Measurements from ENCODE around the gene RAPGEF5. TPM values are rescaled to one million over a fixed set of nuclear protein-coding genes. Genes with fewer than 3 reads are reported as not detected.

Gene RAPGEF5
- polyA plus RNA-seq, 1 of the 3 experiments (the other 2 are of a cell fraction), result 1.2 TPM

DNA sequence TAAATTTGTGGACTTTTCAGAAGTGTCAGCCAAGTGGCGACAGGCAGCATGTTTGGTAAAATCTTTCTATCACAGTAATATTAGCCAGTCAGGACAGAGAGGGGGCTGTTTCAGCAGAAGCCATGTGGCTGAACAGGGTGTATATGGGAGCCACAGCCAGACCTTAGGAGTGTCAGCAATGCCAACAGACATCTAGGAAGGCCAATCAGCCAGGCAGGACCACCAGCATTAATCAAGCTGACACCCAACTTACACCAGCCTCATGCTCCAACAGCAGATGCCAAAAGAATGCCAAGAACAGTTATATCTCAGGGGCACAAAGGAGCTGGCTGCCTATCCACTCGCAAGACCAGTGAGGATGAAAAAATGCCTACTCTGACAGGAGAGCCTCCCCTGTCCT lies 54.8 kb downstream of the RAPGEF5 start:
- no peak overlapping the region for H3K4me2 ChIP-seq
- H3K27me3 ChIP-seq (ENCODE audit: insufficient read depth), result no peaks in the 10 kb centered on the region
- peaks cover 6 to 9% of the 10 kb centered on the region in 2 experiments; a peak in 2 of 4 replicates for H3K4me1 ChIP-seq (ENCODE audit: control insufficient read depth in 1 of 2, insufficient read depth in 2 of 2, low read depth in 1 of 2, low read length in 1 of 2)
- H3K79me2 ChIP-seq (ENCODE audit: insufficient read depth), result no peaks in the 10 kb centered on the region
- H4K20me1 ChIP-seq (ENCODE audit: insufficient read depth), result no peaks in the 10 kb centered on the region
- H3K9me3 ChIP-seq, result peaks cover 3% of the 10 kb centered on the region
- no peaks in the 10 kb centered on the region for H3K9me2 ChIP-seq
- no peak for DNase-seq
- no peak overlapping the region for H3K27ac ChIP-seq (ENCODE audit: low read depth in 2 of 2, low read length in 1 of 2)
- no peaks in the 10 kb centered on the region for H3F3A ChIP-seq (replicated peaks; ENCODE audit: insufficient read depth)
- CTCF ChIA-PET, result interaction anchor here (1.0 to 1.8 kb wide), 5 partner anchors 9 to 192 kb away, joined by 3 to 7 read pairs (median 4); no protein-coding TSS in a partner anchor
- no peak overlapping the region for H3K9ac ChIP-seq
- TF ChIP-seq CHD2 (IDR thresholded peaks at IDR 0.05; ENCODE audit: low read length, partially characterized antibody) (no peak), MXI1 (IDR thresholded peaks at IDR 0.05; ENCODE audit: low read depth, low read length) (no peak), JUND (IDR thresholded peaks at IDR 0.05) (no peak), RFX5 (IDR thresholded peaks at IDR 0.05; ENCODE audit: low read length) (no peak), RAD21 (IDR thresholded peaks at IDR 0.05; ENCODE audit: low read length) (no peak), TAF1 (IDR thresholded peaks at IDR 0.05; ENCODE audit: borderline replicate concordance, low read depth, low read length) (no peak), NFIC (IDR thresholded peaks at IDR 0.05; ENCODE audit: borderline replicate concordance) (no peak), TCF12 (IDR thresholded peaks at IDR 0.05) (no peak), SMC3 (IDR thresholded peaks at IDR 0.05; ENCODE audit: low read depth, low read length) (no peak), RXRA (IDR thresholded peaks at IDR 0.05; ENCODE audit: borderline replicate concordance, low read depth) (no peak), EZH2phosphoT487 (IDR thresholded peaks at IDR 0.05; ENCODE audit: borderline replicate concordance, low read depth) (no peak), GATA2 (CRISPR knock-in tag; IDR thresholded peaks at IDR 0.05) (no peak), NRF1 (IDR thresholded peaks at IDR 0.05; ENCODE audit: low read depth, low read length) (no peak)
- TF ChIP-seq, protein P1, sequence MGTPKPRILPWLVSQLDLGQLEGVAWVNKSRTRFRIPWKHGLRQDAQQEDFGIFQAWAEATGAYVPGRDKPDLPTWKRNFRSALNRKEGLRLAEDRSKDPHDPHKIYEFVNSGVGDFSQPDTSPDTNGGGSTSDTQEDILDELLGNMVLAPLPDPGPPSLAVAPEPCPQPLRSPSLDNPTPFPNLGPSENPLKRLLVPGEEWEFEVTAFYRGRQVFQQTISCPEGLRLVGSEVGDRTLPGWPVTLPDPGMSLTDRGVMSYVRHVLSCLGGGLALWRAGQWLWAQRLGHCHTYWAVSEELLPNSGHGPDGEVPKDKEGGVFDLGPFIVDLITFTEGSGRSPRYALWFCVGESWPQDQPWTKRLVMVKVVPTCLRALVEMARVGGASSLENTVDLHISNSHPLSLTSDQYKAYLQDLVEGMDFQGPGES (IDR thresholded peaks at IDR 0.05; ENCODE audit: low read depth, low read length), result no peak
- TF ChIP-seq, protein P2, sequence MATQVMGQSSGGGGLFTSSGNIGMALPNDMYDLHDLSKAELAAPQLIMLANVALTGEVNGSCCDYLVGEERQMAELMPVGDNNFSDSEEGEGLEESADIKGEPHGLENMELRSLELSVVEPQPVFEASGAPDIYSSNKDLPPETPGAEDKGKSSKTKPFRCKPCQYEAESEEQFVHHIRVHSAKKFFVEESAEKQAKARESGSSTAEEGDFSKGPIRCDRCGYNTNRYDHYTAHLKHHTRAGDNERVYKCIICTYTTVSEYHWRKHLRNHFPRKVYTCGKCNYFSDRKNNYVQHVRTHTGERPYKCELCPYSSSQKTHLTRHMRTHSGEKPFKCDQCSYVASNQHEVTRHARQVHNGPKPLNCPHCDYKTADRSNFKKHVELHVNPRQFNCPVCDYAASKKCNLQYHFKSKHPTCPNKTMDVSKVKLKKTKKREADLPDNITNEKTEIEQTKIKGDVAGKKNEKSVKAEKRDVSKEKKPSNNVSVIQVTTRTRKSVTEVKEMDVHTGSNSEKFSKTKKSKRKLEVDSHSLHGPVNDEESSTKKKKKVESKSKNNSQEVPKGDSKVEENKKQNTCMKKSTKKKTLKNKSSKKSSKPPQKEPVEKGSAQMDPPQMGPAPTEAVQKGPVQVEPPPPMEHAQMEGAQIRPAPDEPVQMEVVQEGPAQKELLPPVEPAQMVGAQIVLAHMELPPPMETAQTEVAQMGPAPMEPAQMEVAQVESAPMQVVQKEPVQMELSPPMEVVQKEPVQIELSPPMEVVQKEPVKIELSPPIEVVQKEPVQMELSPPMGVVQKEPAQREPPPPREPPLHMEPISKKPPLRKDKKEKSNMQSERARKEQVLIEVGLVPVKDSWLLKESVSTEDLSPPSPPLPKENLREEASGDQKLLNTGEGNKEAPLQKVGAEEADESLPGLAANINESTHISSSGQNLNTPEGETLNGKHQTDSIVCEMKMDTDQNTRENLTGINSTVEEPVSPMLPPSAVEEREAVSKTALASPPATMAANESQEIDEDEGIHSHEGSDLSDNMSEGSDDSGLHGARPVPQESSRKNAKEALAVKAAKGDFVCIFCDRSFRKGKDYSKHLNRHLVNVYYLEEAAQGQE (IDR thresholded peaks at IDR 0.05; ENCODE audit: low read depth, low read length), result no peak
- TF ChIP-seq, protein P3, sequence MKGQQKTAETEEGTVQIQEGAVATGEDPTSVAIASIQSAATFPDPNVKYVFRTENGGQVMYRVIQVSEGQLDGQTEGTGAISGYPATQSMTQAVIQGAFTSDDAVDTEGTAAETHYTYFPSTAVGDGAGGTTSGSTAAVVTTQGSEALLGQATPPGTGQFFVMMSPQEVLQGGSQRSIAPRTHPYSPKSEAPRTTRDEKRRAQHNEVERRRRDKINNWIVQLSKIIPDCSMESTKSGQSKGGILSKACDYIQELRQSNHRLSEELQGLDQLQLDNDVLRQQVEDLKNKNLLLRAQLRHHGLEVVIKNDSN (IDR thresholded peaks at IDR 0.05; ENCODE audit: borderline replicate concordance, low read depth), result no peak
- TF ChIP-seq, protein P4, sequence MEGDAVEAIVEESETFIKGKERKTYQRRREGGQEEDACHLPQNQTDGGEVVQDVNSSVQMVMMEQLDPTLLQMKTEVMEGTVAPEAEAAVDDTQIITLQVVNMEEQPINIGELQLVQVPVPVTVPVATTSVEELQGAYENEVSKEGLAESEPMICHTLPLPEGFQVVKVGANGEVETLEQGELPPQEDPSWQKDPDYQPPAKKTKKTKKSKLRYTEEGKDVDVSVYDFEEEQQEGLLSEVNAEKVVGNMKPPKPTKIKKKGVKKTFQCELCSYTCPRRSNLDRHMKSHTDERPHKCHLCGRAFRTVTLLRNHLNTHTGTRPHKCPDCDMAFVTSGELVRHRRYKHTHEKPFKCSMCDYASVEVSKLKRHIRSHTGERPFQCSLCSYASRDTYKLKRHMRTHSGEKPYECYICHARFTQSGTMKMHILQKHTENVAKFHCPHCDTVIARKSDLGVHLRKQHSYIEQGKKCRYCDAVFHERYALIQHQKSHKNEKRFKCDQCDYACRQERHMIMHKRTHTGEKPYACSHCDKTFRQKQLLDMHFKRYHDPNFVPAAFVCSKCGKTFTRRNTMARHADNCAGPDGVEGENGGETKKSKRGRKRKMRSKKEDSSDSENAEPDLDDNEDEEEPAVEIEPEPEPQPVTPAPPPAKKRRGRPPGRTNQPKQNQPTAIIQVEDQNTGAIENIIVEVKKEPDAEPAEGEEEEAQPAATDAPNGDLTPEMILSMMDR (IDR thresholded peaks at IDR 0.05), result no peak
- POLR2A ChIA-PET, result no interaction called here
- no peak overlapping the region for H2AFZ ChIP-seq (ENCODE audit: low read depth)
- WGBS (ENCODE audit: low lambda C conversion rate), result 80% methylated on average over 2 of the region's 2 CpGs
- H3K4me3 ChIP-seq (ENCODE audit: low read depth in 2 of 2, low read length in 1 of 2), result no peak overlapping the region
- peaks cover 6 to 24% of the 10 kb centered on the region in 2 experiments for H3K36me3 ChIP-seq (replicated peaks in 1 of 2; ENCODE audit: control insufficient read depth in 1 of 2, insufficient read depth in 2 of 2, low read length in 1 of 2)
